HepG2 (cell line): Measurements from ENCODE around the gene IRF4. TPM values are rescaled to one million over a fixed set of nuclear protein-coding genes. Genes with fewer than 3 reads are reported as not detected.

ENCODE experiments used
- BORCS8-MEF2B ChIP-seq: sonication (generic); formaldehyde crosslinking; IDR thresholded peaks from 2 replicates; pipeline ENCODE4 v1.8.0; 2022; ENCODE audit warnings: mild to moderate bottlenecking, missing genetic modification reagents
- CCAR2 ChIP-seq: fragments of 200-400 bp; formaldehyde crosslinking; optimal IDR thresholded peaks from 2 replicates; pipeline ENCODE3; 2018; ENCODE audit warnings: low read depth, mild to moderate bottlenecking, low read length, moderate library complexity
- CHD4 ChIP-seq: fragments of 200-600 bp; sonication (generic); IDR thresholded peaks from 2 replicates; pipeline ENCODE4 v1.7.0; 2017; ENCODE audit warnings: mild to moderate bottlenecking, low read length, borderline replicate concordance
- PLRG1 ChIP-seq: fragments of 450-650 bp; conservative IDR thresholded peaks from 2 replicates; pipeline ENCODE4 v1.6.1; 2016
- ZNF142 ChIP-seq: sonication (generic); formaldehyde crosslinking; IDR thresholded peaks from 2 replicates; pipeline ENCODE4 v1.4.0; 2020; ENCODE audit warnings: missing genetic modification reagents
- ZNF562 ChIP-seq: sonication (generic); formaldehyde crosslinking; IDR thresholded peaks from 2 replicates; pipeline ENCODE4 v1.8.0; 2022; ENCODE audit warnings: missing genetic modification reagents, borderline replicate concordance
- ZNF781 ChIP-seq: sonication (generic); formaldehyde crosslinking; IDR thresholded peaks from 2 replicates; pipeline ENCODE4 v1.5.1; 2020; ENCODE audit warnings: borderline replicate concordance, mild to moderate bottlenecking, missing genetic modification reagents; ENCODE audit errors: not compliant biosample characterization
- ZSCAN21 ChIP-seq: sonication (generic); formaldehyde crosslinking; IDR thresholded peaks from 2 replicates; pipeline ENCODE4 v1.8.0; 2022; ENCODE audit warnings: mild to moderate bottlenecking, missing genetic modification reagents, moderate library complexity, borderline replicate concordance
- polyA plus RNA-seq, 8 experiments: library from polyadenylated mRNA; depleted of rRNA in 3 of 8; stranded (reverse) in 7 of 8; unstranded in 1 of 8; fragments of >200 nt; fragmentation: Illumina TruSeq in 4 of 8; extraction: Trizol in 4 of 8; gene quantifications; 2 replicates each; pipeline versions ENCODE4 v1.2.1 to v1.2.3, GENCODE V29; 2011 to 2016; ENCODE audit warnings: low read depth in 4 of 8, missing spikeins in 1 of 8, mixed read lengths in 1 of 8; ENCODE audit not compliant: insufficient read depth in 1 of 8
- total RNA-seq, 5 experiments: library from RNA; depleted of rRNA; stranded (reverse); fragments of >200 nt; fragmentation: Illumina TruSeq; extraction: Trizol; gene quantifications; 2 replicates each; pipeline ENCODE4 v1.2.3, GENCODE V29; 2016; ENCODE audit warnings: low read depth in 1 of 5

The IRF4 gene
- total and polyA plus RNA-seq, 2 of the 13 experiments (the other 11 are each of a cell fraction or from before 2014, with no cell fraction given), result 0.07 to 0.09 TPM

DNA sequence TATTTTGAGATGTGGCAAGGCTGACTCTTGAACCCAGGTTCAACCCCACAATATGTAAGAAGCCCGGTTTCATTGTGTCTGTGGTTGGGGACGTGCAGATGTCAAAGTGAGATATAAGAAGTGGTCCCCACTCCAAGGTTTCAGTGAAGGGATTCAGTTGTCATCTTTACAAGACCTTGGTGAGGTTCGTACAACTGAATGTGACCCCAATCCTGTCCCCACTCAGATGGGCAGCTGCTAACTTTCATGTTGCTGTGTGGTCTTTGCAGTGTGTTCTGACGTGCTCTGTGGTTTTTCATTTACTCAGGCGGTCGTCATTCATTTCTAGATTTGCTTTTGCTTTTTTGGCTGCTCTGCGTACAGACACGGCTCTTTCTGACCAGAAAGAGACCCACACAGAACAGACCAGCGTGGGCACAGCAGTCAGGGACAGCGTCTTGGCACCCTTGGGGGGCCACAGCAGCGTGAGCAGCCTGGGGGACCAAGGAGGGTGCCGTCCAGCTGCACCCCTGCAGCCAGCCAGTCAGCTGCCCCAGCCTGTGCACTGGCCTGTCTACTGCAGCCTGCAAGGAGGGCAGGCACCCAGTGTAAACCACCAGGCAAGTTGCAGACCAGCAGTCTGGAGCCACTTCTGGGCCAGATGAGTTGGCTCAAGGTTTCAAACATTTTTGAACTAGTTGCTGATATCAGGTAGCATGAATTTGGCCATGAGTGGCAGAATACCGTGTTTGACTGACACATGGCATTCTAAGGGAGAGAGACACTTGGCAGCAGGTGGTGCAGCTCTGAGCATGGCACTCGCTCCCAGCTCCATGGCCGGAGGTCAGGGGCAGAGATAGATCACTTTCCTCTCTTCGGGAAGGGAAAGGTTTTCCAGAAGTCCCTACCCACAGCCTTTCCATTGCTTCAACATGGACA is 49.4 kb upstream of the IRF4 start (continued):
- TF ChIP-seq ZNF142 (CRISPR knock-in tag), result no peak
- TF ChIP-seq CHD4, result no peak
- 0 out of 2 replicates have a peak, but pooled peaks have one; percentile 43 for TF ChIP-seq ZSCAN21 (CRISPR knock-in tag)
- no peak for TF ChIP-seq ZNF562 (CRISPR knock-in tag)
- TF ChIP-seq BORCS8-MEF2B (CRISPR knock-in tag), result no peak
- no peak for TF ChIP-seq ZNF781 (CRISPR knock-in tag)
- TF ChIP-seq CCAR2, result no peak
- TF ChIP-seq PLRG1, result no peak
